NCI-H226 (cell line): ENCODE results near the gene DUSP12.
"Not testable (repeated sequence)": the region's sequence is repeated elsewhere in the genome, so short reads cannot be mapped to it uniquely, and the experiment has no call there.

ENCODE experiments used
- DNase-seq: peaks from one replicate; pipeline ENCODE4 v3.0.0-alpha.2; 2015

DUSP12 gene, protein sequence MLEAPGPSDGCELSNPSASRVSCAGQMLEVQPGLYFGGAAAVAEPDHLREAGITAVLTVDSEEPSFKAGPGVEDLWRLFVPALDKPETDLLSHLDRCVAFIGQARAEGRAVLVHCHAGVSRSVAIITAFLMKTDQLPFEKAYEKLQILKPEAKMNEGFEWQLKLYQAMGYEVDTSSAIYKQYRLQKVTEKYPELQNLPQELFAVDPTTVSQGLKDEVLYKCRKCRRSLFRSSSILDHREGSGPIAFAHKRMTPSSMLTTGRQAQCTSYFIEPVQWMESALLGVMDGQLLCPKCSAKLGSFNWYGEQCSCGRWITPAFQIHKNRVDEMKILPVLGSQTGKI

DNA sequence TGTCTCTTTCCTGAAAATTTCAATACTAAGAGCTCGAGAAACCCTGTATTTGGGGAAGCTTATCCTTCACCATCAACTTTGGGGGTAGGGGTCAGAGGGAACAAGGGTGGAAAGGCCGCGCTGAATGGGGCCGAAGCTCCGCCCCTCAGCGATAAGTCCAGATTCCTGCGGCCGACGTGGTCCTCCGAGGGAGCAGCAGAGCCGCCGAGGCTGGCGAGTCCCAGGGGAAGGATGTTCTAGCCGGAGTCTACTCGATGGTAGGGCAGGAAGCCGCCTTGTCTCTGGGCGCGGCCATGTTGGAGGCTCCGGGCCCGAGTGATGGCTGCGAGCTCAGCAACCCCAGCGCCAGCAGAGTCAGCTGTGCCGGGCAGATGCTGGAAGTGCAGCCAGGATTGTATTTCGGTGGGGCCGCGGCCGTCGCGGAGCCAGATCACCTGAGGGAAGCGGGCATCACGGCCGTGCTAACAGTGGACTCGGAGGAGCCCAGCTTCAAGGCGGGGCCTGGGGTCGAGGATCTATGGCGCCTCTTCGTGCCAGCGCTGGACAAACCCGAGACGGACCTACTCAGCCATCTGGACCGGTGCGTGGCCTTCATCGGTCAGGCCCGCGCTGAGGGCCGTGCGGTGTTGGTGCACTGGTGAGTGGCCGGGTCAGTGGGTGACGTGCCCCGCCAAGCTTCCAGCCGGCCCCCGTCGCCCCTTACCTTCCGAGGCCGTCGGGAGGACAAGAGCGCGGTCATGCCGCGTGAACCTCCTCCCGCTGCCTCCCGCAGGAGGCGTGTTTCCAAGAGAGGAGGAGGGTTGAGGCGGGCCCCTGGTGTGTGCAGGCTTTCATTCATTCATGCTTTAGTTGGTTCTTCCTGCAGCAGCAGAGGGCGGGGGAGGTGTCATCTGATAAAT lies at the start of gene DUSP12:
Gene DUSP12 (plus strand): TSS at position 278 of the 899 bp plus-strand sequence. CDS start 16 bp downstream, at position 294.
- peak; percentile 94 for DNase-seq

DNA sequence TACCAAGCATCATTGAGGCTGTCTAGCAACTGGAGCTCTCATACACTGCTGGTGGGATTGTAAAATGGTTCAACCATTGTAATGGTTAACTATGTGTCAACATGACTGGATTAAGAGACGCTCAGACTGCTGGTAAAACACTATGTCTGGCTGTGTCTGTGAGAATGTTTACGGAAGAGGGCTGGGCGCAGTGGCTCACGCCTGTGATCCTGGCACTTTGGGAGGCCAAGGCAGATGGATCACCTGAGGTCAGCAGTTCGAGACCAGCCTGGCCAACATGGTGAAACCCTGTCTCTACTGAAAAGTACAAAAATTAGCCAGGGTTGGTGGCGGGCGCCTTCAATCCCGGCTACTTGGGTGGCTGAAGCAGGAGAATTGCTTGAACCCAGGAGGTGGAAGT lies 47.3 kb upstream of the DUSP12 start:
- DNase-seq, result no peak

DNA sequence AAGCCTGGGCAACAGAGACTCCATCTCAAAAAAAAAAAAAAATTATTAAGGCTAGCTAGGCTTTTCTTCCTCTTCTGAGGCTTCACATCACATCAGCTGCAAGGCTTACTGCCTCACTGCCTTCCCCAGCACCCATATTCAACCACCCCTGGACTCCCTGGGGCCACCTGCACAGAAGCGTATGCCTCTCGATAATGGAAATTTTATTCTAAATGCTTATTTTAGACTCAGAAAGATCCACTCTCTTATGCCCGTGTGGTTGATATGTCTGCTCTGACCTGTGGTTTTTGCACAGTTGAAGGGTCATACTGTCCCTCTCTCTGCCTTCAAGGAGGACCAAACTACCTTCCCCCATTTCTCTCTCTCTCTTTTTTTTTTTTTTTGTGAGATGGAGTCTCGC lies 44.0 kb upstream of the DUSP12 start:
- no peak for DNase-seq

DNA sequence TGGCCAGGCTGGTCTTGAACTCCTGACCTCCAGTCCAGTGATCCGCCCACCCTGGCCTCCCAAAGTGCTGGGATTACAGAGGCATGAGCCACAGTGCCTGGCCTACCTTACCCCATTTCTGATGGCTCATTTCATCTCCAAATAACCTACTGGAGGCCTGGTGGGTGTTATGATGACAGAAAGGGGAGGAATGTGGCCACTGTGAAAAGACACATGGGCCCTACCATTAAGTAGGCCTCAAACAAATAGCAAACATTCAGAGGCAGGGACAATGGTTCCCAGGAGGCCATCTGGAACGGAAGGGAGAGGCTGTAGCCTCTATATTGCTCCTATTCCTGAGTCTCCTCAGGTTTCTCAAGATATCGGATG lies 43.5 kb upstream of the DUSP12 start:
- DNase-seq, result peak; percentile 51

DNA sequence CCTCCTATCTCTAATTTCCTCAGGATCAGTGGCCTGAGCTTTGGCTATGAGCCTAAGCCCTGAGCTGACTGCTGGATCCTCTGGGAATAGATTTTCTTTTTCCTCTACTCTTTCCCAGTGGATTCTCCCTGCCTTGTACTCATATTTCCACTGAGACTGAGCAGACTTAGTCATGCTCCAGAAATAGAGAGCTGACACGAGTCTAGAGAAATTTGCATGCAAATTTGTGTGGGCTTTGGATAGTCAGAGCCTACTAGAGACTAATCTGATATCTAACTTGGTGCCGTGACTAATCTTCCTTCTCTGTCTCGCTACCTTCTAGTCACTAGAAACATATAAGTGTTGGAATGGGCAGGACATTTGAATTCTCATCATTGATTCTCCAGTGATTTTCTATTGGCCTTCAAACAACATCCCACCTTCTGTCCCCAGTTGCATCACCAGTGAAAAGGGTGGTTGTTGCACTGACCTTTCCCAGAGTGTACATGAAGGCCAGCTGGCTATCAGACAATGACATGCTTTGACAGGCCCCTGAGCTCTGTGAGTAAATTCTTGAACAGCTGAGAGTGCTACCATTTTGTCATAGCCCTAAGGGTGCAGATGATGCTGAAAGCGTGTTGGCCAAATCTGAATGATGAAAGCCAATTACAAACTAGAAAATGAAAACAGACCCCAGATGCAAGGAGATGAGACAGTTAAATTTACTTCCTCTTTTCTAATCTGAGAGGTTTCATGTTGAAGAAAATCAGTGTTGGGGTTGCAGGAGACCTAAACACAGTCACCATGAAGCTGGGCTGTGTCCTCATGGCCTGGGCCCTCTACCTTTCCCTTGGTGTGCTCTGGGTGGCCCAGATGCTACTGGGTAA lies 42.9 kb upstream of the DUSP12 start, which contains the start of gene FCRLA:
Gene FCRLA (plus strand): TSS at position 748 of the 866 bp plus-strand sequence. CDS start 36 bp downstream, at position 784.
- DNase-seq, result peak; percentile 94

DNA sequence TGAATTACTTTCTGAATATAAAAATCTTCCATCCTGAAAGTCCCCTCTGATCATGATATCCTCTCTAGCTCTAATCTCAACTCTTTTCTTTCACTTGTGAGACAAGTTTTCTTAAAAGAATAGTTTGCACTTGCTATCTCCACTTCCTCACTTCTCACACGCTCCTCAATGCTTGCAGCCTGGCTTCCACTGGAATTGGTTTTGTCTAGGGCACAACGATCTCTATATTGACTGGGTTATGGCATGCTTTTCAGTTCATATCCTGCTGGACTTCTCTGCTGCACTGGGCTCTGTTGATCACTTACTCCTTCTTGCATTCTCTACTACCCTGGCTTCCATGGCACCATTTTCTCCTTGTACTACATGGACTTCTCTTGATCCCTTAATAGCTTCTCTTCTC lies 42.1 kb upstream of the DUSP12 start:
- DNase-seq, result no peak

DNA sequence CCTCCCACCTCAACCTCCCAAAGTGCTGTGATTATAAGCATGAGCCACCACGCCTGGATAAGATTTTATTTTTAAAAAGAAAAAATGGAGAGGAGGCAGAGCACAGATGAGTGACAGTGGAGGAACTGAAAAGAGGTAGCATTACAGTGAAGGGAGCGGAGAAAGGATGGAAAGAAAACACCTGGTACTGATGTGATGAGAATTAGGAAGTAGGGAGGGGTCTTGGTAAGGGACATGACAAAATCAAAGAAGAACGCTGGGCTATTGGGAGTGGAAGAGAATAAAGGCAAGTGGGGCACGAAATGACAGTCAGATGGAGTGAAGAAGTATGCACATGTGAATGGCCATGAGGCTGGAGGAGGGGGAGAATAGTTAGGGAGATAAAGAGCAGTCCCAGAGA lies 40.2 kb upstream of the DUSP12 start:
- no peak for DNase-seq

DNA sequence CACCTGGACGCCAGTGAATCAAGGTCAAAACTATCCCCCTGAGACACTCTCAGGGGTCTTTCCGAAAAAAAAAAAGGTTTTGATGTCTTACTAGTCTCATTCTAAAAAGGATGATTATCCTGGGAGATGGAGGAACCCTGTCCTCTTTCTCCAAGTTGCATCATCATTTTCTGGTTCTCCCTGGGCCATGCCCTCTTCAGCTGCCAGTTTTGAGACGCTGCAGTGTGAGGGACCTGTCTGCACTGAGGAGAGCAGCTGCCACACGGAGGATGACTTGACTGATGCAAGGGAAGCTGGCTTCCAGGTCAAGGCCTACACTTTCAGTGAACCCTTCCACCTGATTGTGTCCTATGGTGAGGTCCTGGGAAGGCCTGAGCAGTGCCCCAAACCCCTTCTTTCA lies 39.0 kb upstream of the DUSP12 start:
- no peak for DNase-seq

DNA sequence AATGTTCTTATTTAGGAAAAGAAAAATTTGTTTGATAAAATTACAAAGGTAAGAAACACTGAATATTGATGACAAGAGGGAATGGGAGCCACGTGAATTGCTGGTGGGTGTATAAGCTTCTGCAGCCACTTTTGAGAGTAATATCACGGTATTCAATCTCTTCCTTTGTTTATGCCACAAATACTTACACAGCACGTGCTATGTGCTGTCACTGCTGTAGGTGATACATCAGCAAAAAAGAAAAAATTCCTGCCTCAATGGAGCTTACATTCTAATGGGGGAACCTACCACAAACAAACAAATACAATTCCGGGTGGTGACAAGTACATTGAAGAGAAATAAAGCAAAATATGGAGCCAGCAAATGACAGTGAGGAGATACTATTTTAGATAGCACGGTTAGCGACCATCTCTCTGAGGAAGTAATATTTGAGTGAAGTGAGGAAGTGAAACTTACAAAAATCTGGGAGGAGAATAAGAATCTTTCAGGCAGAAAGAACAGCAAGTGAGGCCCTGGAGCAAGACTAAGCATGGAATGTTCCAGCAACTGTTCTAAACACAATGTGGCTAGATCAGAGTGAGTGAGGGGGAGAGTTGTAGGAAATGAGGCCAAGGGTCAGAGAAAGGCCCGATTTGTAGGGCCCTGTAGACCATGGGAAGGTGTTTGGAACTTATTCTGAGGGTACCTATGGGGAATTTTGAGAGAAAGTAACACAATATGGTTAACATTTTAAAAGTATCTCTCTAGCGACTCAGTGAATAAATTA lies 30.8 kb upstream of the DUSP12 start:
- no peak for DNase-seq

DNA sequence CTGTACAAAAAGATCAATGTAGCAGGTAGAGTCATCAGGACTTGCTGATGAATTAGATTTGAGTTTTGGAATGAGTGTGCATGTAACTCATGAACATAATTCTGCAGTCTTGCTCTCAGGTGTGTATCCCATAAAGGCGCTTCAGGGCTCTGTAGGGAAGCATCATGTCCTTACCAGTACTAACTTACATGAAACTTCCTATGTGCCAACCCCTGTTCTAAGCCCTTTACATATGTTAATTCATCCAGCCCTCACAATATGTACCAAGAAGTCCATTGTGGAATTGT lies 30.3 kb upstream of the DUSP12 start:
- no peak for DNase-seq

DNA sequence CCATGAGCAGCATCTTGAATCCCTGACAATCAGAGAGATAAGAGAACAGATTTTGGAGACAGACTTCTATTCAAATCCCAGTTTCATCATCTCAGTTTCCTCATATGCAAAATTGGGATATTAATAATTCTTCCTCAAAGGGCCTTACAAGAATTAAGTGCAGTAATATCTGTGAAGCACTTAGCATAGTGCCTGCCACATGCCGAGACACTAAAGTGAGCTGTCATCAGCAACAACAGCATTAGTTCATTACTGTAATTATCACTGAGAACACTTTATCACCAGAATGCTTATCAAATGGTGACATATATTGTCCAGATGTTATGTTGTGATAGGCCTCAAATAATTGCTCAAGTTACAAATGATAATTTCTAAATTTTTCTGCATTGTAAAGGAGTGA lies 29.2 kb upstream of the DUSP12 start:
- no peak for DNase-seq

DNA sequence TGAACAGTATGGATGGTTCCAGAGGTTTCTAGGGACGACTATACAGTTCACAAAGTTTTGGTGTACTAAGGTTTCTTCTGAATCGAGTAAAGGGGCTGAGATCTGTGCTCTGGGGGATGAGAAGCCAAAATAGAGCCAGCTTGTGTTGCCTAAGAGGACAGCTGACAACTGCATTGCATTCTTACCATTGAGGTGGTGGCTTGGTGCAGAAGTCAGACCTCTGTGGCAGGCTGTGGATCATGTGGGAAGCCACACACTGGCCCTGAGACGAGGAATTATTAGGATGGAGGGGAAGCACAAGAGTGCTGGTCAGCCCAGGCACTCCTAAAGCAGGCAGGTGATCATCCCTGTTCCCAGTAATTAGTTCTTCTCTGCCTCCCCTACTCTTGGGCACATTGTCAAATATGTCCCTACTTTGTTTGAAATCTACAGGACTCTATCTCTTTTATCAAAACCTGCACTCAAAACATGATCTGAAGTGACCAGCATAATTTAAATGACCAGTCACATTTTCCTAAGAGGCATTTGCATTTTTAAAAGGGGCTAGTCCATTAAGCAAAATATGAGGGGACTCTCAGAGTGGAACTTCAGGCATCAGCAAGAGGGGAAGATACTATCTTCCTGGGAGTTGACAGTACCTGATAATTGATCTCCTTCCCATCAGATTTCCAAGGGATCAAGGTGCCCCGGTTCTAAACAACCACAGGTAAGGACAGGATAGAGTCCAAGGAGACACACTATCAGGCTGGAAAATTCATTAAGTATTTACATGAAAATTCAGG lies 28.4 kb upstream of the DUSP12 start, which contains the start of gene FCRLB:
Gene FCRLB (plus strand): TSS at position 589 of the 782 bp plus-strand sequence. CDS start 1,129 bp downstream, outside the sequence.
- DNase-seq, result no peak

DNA sequence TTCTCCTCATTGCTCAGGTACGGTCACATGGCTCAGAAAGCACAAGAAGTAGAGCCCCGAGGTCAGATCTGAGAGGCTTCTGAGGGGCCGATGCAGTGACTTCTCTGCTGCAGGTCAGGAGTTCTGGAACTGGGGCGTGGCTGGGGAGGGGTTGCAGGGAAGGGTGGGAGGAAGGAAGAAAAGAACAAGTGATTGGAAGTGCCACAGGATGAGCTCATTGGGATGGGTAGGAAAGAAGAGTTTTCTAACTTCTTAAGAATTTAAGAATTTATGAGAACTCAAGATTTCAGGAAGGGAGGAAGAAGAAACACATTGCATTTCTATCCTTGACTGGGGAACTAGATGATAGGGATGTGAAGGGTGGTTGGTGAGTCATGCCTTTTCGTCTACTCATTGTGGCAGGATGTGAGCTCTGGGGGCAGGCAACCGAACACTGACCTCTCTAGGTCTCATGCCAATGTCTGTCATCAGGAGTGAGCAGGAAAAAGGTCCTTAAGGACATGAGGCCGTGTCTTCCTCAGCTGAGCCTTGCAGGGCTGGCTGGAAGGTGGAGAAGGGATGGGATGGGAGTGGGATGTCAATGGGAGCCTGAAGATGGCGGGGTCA lies 27.7 kb upstream of the DUSP12 start:
- peak; percentile 96 for DNase-seq

DNA sequence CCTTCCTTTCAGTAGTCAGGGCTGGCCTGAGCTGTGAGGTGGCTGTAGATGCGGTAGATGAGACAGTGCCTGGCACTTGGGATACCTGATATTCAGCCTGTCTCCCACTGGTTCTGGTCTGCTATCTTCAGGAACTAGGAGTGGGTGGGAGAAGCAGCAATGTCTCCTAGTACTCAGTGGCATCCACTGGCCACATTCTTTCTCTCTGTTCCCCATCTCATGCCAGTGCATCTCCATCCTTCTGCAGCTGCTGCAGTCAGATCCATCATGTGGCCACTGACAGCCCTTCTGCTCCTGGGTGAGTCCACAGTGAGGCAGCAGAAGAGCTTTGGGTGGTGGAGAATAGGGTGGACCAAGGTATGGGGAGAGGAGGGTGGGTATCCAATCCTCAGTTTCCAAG lies 27.2 kb upstream of the DUSP12 start:
- no peak for DNase-seq

DNA sequence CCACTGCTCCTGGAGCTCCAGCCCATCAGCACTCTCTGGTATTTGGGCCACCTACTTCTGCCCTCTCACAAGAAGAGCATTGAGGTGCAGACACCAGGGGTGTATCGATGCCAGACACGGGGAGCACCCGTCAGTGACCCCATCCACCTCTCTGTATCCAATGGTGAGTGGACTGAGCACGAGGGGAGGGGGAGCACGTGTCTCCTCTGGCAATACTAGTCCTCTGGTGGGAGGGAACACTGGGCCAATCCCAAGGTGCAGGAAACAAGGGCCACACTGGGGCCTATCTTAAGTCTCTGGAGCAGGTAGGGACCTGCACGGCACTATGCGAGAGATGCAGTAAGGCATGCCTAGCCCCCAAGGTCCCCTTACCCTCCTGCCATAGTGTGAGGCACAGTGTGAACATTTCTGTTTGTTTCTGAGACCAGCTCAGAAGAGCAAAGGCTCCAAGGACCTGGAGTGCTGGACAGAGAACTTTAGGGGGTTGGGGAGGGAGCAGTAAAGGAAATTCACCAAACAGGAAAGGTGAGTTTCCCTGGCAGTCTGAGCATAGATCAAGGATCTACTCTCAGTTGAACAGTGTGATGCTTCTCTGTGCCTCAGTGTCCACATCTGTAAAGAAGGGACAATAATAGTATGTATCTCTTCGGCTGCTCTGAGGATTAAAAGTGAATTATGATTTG lies 26.0 kb upstream of the DUSP12 start:
- DNase-seq, result no peak

DNA sequence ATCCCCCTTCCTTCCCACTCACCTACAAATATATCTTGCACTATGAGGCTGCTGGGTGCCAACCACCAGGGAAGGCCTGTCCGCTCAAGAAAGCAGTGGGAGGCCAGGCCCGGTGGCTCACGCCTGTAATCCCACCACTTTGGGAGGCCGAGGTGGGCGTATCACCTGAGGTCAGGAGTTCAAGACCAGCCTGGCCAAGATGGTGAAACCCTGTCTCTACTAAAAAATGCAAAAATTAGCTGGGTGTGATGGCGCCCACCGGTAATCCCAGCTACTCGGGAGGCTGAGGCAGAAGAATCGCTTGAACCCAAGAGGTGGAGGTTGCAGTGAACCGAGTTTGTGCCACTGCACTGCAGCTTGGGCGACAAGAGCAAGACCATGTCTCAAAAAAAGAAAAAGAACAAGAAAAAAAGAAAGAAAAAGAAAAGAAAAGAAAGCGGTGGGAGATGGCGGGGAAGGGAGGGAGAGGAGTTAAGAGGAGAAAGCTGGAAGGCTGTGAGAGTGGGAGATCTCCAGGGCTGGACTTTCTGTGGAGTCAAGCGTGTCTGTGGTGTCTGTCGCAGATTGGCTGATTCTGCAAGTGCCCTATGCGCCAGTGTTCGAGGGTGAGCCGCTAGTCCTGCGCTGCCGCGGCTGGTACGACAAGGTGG lies 24.2 kb upstream of the DUSP12 start:
- DNase-seq, result not testable (repeated sequence)

DNA sequence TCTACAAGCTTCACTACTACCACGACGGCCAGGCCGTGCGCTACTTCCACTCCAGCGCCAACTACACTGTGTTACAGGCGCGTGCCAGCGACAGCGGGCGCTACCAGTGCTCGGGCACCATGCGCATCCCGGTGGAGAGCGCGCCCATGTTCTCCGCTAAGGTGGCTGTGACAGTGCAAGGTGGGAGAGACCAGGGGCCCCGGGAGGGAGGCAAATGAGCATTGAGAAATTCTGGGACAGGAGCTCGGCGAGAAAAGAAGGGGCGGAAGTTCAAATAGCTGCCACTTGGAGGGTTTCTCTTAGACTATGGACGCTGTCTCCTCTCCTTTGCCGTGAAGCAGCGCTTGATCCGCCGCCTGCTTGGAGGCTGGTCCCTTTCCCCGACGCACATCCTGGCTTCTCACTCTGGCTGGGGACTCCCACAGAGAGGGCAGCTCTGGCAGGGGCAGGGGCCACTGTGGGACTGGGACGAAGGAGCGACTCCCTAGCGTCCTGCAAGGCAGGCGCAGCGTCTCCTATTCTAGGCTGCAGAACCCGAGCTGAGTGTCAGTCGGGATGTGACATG lies 23.6 kb upstream of the DUSP12 start:
- no peak for DNase-seq

DNA sequence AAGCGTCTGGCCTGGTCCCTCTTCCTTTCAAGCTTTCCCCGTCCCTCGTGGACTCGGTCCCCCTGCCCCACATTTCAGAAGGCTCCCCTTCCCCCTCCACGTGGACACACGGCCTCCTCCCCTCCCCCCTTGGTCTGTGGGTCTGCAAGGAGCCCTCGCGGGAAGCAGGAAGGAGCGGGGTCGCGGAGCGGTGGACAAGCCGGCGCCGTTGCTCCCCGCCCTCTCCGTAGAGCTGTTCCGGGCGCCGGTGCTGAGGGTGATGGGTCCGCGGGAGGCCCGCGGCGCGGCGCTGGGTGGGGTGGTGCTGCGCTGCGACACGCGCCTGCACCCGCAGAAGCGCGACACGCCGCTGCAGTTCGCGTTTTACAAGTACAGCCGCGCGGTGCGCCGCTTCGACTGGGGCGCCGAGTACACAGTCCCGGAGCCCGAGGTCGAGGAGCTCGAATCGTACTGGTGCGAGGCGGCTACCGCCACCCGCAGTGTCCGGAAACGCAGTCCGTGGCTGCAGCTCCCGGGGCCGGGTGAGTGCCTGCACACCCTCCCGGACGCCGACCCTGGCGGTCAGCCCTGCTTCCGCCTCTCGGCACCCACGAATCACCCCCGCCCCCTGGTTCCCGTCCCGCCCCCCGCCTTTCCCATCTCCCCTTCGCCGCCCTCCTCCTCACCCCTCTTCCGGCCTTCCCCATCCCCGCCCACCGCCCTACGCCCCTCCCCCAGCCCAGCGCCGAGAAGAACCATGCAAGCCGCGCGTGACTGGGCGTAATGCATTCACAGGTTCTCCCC lies 22.9 kb upstream of the DUSP12 start:
- DNase-seq, result peak; percentile 81
